Activated naive CD4-positive, alpha-beta T cell treated with anti-CD3 and anti-CD28 coated beads, Interleukin-2, amount 50 U/mL, for 72 hours (primary cell): Measurements from ENCODE around the gene KIAA0825. TPM values are rescaled to one million over a fixed set of nuclear protein-coding genes. Genes with fewer than 3 reads are reported as not detected.

Experiments
- ATAC-seq, 2 donors: fragments of 150-1000 bp; cut with Tn5 transposase; 2 replicates each; pipeline ENCODE4 v1.10.0; 2021; ENCODE audit warnings: mild to moderate bottlenecking in 2 of 2, moderate library complexity in 2 of 2
- DNase-seq, 2 donors: peaks; one replicate each; pipeline ENCODE4 v3.0.0; 2021 to 2022; ENCODE audit warnings: low spot score in 2 of 2
- H3K27ac Mint-ChIP-seq, 2 donors: one replicate each; pipeline ENCODE4 v1.8.0; 2022; ENCODE audit warnings: mild to moderate bottlenecking in 2 of 2, mixed read lengths in 2 of 2
- H3K36me3 Mint-ChIP-seq, 2 donors: one replicate each; pipeline ENCODE4 v1.8.0; 2022; ENCODE audit warnings: mixed read lengths in 2 of 2
- H3K9me3 Mint-ChIP-seq, 2 donors: one replicate each; pipeline ENCODE4 v1.8.0; 2022; ENCODE audit warnings: mixed read lengths in 2 of 2
- total RNA-seq, 2 donors: library from RNA; stranded (reverse); gene quantifications; one replicate each; pipeline ENCODE4 v1.2.3, GENCODE V29; 2022

The KIAA0825 gene
- total RNA-seq, 2 donors from 2014 or later: 0.16 to 1.2 TPM

DNA sequence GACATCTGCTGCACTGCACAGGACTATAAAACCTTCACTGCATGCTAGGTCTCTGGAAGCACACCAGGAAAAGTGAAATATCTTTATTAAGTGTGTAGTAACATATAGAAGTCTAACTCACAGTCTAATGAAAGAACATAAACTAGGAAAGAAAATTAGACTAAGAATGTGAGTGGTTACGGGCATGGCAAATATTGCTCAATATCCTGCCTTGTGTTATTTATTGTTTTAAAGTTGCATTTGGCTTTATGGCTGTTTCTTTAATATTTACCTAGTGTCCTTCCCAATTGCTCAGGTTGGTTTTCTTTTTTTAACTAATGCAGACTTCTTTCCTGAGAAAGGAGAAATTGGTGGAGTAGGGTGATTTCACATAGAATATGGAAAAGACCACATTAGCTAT is 342.4 kb downstream of the KIAA0825 start:
- ATAC-seq (no peak), DNase-seq (no peak)
- H3K9me3 Mint-ChIP-seq: no peaks in the 10 kb centered on the region
- H3K27ac Mint-ChIP-seq: no peak overlapping the region
- no peaks in the 10 kb centered on the region for H3K36me3 Mint-ChIP-seq

GRCh38 chr5:94274707-94275106 is 343.7 kb downstream of the KIAA0825 start:
- no peak for ATAC-seq
- no peak for DNase-seq
- Mint-ChIP-seq H3K36me3 (peaks cover 0 to 1% of the 10 kb centered on the region in 2 donors), H3K27ac (no peak overlapping the region), H3K9me3 (peaks cover 0 to 1% of the 10 kb centered on the region in 2 donors)

DNA sequence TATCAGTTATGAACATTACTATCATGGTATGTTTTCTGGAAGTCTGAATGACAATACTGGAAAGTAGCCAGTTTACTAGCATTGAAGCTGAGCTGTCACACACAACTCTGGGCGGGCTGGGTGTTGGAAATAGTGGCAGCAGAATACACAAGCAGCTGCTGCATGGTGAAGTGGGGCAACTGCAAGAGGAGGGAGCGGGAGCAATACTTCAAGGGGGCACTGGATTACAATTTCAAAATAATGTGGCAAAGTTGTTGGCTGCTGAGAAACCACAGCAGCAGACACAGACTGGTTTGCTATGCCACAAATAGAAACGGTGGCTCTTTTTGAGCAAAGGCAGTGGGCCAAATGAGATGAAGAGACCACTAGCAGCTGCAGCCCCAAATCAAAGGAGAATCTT is 350.2 kb downstream of the KIAA0825 start:
- ATAC-seq (no peak), DNase-seq (no peak)
- no peak overlapping the region for H3K27ac Mint-ChIP-seq
- H3K9me3 Mint-ChIP-seq: peaks cover 0 to 10% of the 10 kb centered on the region in 2 donors
- peaks cover 0 to 18% of the 10 kb centered on the region in 2 donors for H3K36me3 Mint-ChIP-seq

GRCh38 chr5:94267350-94267899 is 351.0 kb downstream of the KIAA0825 start:
- H3K36me3 Mint-ChIP-seq: peaks cover 0 to 18% of the 10 kb centered on the region in 2 donors
- ATAC-seq (no peak), DNase-seq (no peak)
- no peak overlapping the region for H3K27ac Mint-ChIP-seq
- H3K9me3 Mint-ChIP-seq: peaks cover 0 to 10% of the 10 kb centered on the region in 2 donors

DNA sequence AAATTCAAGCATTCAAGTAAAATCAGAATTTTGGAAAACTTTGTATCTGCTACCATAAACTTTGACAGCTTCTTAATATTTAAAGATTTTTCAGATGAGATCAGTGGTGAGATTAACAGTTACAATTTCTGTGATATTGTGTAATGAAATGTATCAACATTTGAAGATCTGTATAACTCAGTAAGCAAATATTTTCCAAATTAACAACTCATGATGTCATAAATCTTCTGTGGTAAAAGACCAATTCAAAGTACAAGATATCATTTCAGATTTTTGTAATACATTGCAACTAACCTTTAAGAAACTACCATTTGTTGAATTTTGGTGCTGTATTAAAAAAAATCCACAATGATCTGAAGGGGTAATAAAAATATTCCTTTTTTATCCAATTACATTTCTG is 352.2 kb downstream of the KIAA0825 start:
- no peak for ATAC-seq
- peaks cover 0 to 10% of the 10 kb centered on the region in 2 donors for H3K9me3 Mint-ChIP-seq
- H3K27ac Mint-ChIP-seq: no peak overlapping the region
- DNase-seq: no peak
- peaks cover 0 to 18% of the 10 kb centered on the region in 2 donors for H3K36me3 Mint-ChIP-seq

DNA sequence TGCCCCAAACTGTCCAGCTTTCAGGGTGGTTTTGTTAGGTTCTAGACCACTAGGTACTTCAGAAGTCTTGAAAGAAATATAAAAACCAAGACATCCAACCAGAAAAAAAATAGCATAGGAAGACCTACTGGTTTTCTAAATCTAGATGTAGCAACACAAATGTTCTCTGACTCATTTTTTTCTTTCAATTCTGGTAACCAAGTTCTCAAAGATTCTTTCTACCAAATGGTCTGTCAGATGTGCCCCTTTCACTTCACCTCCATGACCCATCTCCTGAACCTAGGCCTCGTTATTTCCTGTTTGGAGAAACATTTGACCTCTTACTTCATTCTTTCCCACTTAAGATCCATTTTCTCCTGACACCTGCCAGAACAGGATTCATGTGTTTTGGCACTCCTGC is 355.3 kb downstream of the KIAA0825 start:
- DNase-seq (no peak), ATAC-seq (peak in 1 of 2 donors; percentile 61)
- peak overlapping the region in 1 of 2 donors; percentile 4 for H3K27ac Mint-ChIP-seq
- H3K9me3 Mint-ChIP-seq: no peaks in the 10 kb centered on the region
- peaks cover 0 to 5% of the 10 kb centered on the region in 2 donors for H3K36me3 Mint-ChIP-seq

- Mint-ChIP-seq H3K27ac (no peak overlapping the region), H3K9me3 (no peaks in the 10 kb centered on the region), H3K36me3 (no peaks in the 10 kb centered on the region)
- ATAC-seq (no peak), DNase-seq (no peak)
Observed at GRCh38 chr5:94260096-94260495, 358.3 kb downstream of the KIAA0825 start.

GRCh38 chr5:94254214-94254613 is 364.2 kb downstream of the KIAA0825 start:
- Mint-ChIP-seq H3K36me3 (no peaks in the 10 kb centered on the region), H3K27ac (no peak overlapping the region), H3K9me3 (no peaks in the 10 kb centered on the region)
- no peak for DNase-seq
- no peak for ATAC-seq

GRCh38 chr5:94250985-94251384 is 367.4 kb downstream of the KIAA0825 start:
- H3K9me3 Mint-ChIP-seq: no peaks in the 10 kb centered on the region
- no peak for DNase-seq
- ATAC-seq: no peak
- no peaks in the 10 kb centered on the region for H3K36me3 Mint-ChIP-seq
- H3K27ac Mint-ChIP-seq: no peak overlapping the region

DNA sequence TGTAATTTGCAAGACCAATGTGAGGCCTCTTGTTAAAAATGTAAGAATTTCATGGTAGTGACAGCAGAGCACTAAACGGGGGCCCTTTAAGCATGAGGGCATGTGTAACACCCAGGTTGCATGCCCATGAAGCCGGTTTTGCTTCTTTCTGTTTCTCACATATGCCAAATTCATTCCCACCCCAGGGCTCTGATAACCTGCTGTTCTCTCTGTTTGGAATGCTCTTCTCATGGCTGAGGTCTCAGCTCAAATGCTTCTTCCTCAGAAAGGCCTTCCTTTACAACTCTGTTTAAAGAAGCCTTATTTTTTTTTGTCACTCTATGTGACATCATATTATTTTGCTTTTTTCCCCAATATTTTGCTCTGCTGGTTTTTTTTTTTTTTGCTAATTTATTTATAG is 369.0 kb downstream of the KIAA0825 start:
- no peaks in the 10 kb centered on the region for H3K9me3 Mint-ChIP-seq
- DNase-seq: no peak
- H3K27ac Mint-ChIP-seq: no peak overlapping the region
- H3K36me3 Mint-ChIP-seq: no peaks in the 10 kb centered on the region
- ATAC-seq: no peak

- DNase-seq: no peak
- ATAC-seq: no peak
- Mint-ChIP-seq H3K36me3 (no peaks in the 10 kb centered on the region), H3K9me3 (no peaks in the 10 kb centered on the region), H3K27ac (no peak overlapping the region)
Observed at GRCh38 chr5:94248175-94248875, 370.1 kb downstream of the KIAA0825 start.

DNA sequence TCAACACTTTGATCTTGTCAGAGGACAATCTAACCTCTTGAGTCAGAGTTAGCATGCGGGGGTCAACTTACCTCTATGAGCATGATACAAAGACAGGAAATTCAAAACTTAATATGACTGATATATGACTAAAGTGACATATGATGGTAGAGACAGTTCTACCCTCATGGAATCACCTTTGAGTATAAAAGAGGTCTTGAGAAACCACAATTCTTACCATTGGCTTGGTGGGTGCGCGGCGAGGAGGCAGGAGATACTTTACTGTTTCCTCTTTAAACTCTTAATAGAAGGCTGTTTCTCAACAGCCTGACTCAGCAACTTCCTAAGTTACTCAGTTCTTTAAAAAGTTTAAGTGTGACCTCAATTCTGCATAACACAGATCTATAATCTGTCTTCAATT is 372.8 kb downstream of the KIAA0825 start:
- ATAC-seq (peak in 1 of 2 donors; percentile 68), DNase-seq (no peak)
- Mint-ChIP-seq H3K27ac (no peak overlapping the region), H3K36me3 (no peaks in the 10 kb centered on the region), H3K9me3 (no peaks in the 10 kb centered on the region)

DNA sequence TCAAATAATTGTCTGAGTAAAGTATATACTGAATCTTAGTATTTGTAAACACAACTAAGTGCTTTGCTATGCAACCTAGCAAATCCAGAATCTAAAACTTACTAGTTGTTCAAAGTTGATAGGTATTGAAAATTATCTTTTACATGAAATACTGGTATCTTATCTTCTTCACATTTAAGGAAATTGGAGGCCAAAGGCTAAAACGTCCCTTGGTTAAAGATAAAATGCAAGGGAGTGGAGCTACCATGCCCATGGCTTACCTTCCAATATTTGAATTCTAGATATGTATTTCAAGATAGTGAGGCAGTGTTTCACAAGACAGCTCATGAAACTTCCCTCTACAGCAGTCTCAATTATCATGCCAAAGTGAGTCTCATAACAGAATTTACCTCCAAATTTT is 373.5 kb downstream of the KIAA0825 start:
- DNase-seq (no peak), ATAC-seq (no peak)
- no peak overlapping the region for H3K27ac Mint-ChIP-seq
- no peaks in the 10 kb centered on the region for H3K9me3 Mint-ChIP-seq
- H3K36me3 Mint-ChIP-seq: no peaks in the 10 kb centered on the region

GRCh38 chr5:94243612-94244011 is 374.8 kb downstream of the KIAA0825 start:
- no peak for ATAC-seq
- no peak overlapping the region for H3K27ac Mint-ChIP-seq
- no peaks in the 10 kb centered on the region for H3K36me3 Mint-ChIP-seq
- no peaks in the 10 kb centered on the region for H3K9me3 Mint-ChIP-seq
- no peak for DNase-seq

DNA sequence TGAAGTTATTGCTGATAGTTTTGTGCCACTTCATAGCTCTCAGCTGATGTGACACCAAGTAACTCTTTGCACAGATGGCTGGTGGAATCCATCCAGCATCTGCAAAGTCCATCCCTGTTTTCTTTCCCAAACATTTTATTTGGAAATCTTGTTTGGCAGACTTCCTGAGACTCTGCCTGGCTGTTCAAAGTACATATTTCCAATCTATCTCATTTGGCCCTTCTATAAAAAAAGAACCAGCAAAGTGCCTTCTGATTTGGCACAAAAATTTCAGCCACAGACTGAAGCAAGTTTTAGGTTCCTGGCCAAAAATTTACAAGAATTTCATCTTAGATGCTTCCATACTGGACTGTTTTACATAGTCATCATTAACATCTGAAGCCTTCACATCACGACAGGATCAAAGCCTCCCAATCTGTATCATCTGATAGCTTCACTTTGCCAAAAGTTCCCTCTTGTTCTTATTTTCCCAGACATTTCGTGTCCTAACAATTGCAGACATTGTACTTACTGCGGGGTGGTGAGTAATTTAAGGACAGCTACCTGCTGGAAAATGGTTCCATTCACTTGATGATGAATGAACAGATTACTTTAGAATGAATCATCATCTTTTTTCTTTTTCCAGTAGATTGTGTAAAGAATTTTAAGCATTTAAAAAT is 377.3 kb downstream of the KIAA0825 start:
- ATAC-seq: no peak

GRCh38 chr5:94240596-94240992 is 377.8 kb downstream of the KIAA0825 start:
- Mint-ChIP-seq H3K9me3 (peaks cover 0 to 5% of the 10 kb centered on the region in 2 donors), H3K36me3 (no peaks in the 10 kb centered on the region), H3K27ac (no peak overlapping the region)
- DNase-seq (no peak), ATAC-seq (no peak)

More for the DNA sequence above, 377.3 kb downstream of the KIAA0825 start:
- H3K9me3 Mint-ChIP-seq: peaks cover 0 to 2% of the 10 kb centered on the region in 2 donors
- no peak overlapping the region for H3K27ac Mint-ChIP-seq
- no peaks in the 10 kb centered on the region for H3K36me3 Mint-ChIP-seq
- no peak for DNase-seq

DNA sequence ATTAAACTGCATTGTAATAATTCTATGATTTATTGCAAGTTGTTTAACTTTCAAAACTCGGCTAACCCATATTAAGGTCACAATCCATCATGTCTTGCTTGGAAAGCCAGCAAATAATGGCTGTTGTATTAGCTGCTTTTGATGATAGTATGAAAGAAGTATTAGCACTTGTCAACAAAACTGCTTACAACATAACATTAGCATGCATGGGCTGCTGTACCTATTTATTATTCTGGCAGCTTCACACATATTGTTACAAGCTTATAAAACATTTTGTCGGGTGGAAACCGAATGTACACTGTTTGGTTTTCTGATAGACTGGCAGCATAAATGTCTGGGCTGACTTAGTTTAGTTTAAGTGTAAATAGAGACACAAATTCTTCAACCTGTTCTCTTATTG is 378.3 kb downstream of the KIAA0825 start:
- no peak for DNase-seq
- Mint-ChIP-seq H3K36me3 (peaks cover 0 to 3% of the 10 kb centered on the region in 2 donors), H3K27ac (no peak overlapping the region), H3K9me3 (peaks cover 4 to 8% of the 10 kb centered on the region in 2 donors)
- no peak for ATAC-seq

GRCh38 chr5:94239266-94239665 is 379.1 kb downstream of the KIAA0825 start:
- ATAC-seq: no peak
- H3K27ac Mint-ChIP-seq: no peak overlapping the region
- peaks cover 9 to 11% of the 10 kb centered on the region in 2 donors for H3K9me3 Mint-ChIP-seq
- peaks cover 0 to 10% of the 10 kb centered on the region in 2 donors for H3K36me3 Mint-ChIP-seq
- DNase-seq: no peak
